WTC11 (cell line): Measurements from ENCODE around the gene OPRL1.

Experiments
- ATF2 ChIP-seq: sonication (generic); formaldehyde crosslinking; IDR thresholded peaks from 2 replicates; pipeline ENCODE4 v1.8.1; 2022; ENCODE audit warnings: low read depth, missing genetic modification reagents, borderline replicate concordance
- ATF3 ChIP-seq: sonication (generic); formaldehyde crosslinking; conservative IDR thresholded peaks from 2 replicates; pipeline ENCODE4 v1.8.1; 2022; ENCODE audit warnings: mild to moderate bottlenecking, missing genetic modification reagents
- CDX4 ChIP-seq: fragments of 250-450 bp; sonication (Bioruptor Pico); IDR thresholded peaks from 2 replicates; pipeline ENCODE4 v1.9.0; 2021; ENCODE audit warnings: moderate library complexity, mild to moderate bottlenecking, inconsistent platforms, borderline replicate concordance
- CTCF ChIP-seq: fragments of 200-600 bp; IDR thresholded peaks from 2 replicates; pipeline ENCODE4 v1.8.0; 2022; ENCODE audit warnings: antibody characterized with exemption
- E2F4 ChIP-seq: sonication (generic); formaldehyde crosslinking; IDR thresholded peaks from 2 replicates; pipeline ENCODE4 v1.8.1; 2022; ENCODE audit warnings: low read depth, mild to moderate bottlenecking, moderate library complexity, missing genetic modification reagents, borderline replicate concordance
- ELF4 ChIP-seq: sonication (generic); formaldehyde crosslinking; IDR thresholded peaks from 2 replicates; pipeline ENCODE4 v1.8.1; 2022; ENCODE audit warnings: low read depth, mild to moderate bottlenecking, moderate library complexity, missing genetic modification reagents
- JUN ChIP-seq: sonication (generic); formaldehyde crosslinking; IDR thresholded peaks from 2 replicates; pipeline ENCODE4 v1.8.0; 2023; ENCODE audit warnings: mild to moderate bottlenecking, missing genetic modification reagents
- MAX ChIP-seq: sonication (generic); formaldehyde crosslinking; IDR thresholded peaks from 2 replicates; pipeline ENCODE4 v1.8.0; 2022; ENCODE audit warnings: mild to moderate bottlenecking, missing genetic modification reagents
- SMAD4 ChIP-seq: sonication (generic); formaldehyde crosslinking; IDR thresholded peaks from 2 replicates; pipeline ENCODE4 v1.8.0; 2022; ENCODE audit warnings: mild to moderate bottlenecking, missing genetic modification reagents
- TEAD1 ChIP-seq: sonication (generic); formaldehyde crosslinking; IDR thresholded peaks from 2 replicates; pipeline ENCODE4 v1.8.0; 2022; ENCODE audit warnings: mild to moderate bottlenecking, missing genetic modification reagents
- ZBTB21 ChIP-seq: sonication (generic); formaldehyde crosslinking; IDR thresholded peaks from 2 replicates; pipeline ENCODE4 v1.8.1; 2023; ENCODE audit warnings: mild to moderate bottlenecking, missing genetic modification reagents, borderline replicate concordance
- ZNF219 ChIP-seq: sonication (generic); formaldehyde crosslinking; IDR thresholded peaks from 2 replicates; pipeline ENCODE4 v1.8.0; 2023; ENCODE audit warnings: missing genetic modification reagents, mild to moderate bottlenecking, borderline replicate concordance
- ZNF416 ChIP-seq: fragments of 250-450 bp; sonication (Bioruptor Pico); IDR thresholded peaks from 2 replicates; pipeline ENCODE4 v1.9.0; 2021; ENCODE audit warnings: mild to moderate bottlenecking, inconsistent platforms

GRCh38 chr20:64057628-64058498 is 22.0 kb upstream of the OPRL1 start:
- TF ChIP-seq JUN (CRISPR knock-in tag) = no peak
- no peak for TF ChIP-seq ELF4 (CRISPR knock-in tag)
- TF ChIP-seq ATF2 = no peak
- no peak for TF ChIP-seq CDX4 (CRISPR knock-in tag)
- TF ChIP-seq CTCF = peak; percentile 82
- no peak for TF ChIP-seq E2F4 (CRISPR knock-in tag)
- no peak for TF ChIP-seq ZNF219 (CRISPR knock-in tag)
- TF ChIP-seq ATF3 = no peak
- no peak for TF ChIP-seq TEAD1 (CRISPR knock-in tag)
- no peak for TF ChIP-seq ZNF416 (CRISPR knock-in tag)
- TF ChIP-seq SMAD4 = no peak
- peak; percentile 41; the same call in 1 of the 2 replicates for TF ChIP-seq MAX (CRISPR knock-in tag)
- no peak for TF ChIP-seq ZBTB21 (CRISPR knock-in tag)
